COLO668 (cell line): Measurements from ENCODE around the gene ACTL9.
"Not testable (repeated sequence)": the region's sequence is repeated elsewhere in the genome, so short reads cannot be mapped to it uniquely, and the experiment has no call there.

Experiments used
- DNase-seq: peaks from one replicate; lab custom pipeline; 2025; ENCODE audit not compliant: unreplicated experiment; lab: John Stamatoyannopoulos, UW

ACTL9 gene, protein sequence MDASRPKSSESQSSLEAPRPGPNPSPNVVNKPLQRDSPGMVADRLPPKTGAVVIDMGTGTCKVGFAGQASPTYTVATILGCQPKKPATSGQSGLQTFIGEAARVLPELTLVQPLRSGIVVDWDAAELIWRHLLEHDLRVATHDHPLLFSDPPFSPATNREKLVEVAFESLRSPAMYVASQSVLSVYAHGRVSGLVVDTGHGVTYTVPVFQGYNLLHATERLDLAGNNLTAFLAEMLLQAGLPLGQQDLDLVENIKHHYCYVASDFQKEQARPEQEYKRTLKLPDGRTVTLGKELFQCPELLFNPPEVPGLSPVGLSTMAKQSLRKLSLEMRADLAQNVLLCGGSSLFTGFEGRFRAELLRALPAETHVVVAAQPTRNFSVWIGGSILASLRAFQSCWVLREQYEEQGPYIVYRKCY

DNA sequence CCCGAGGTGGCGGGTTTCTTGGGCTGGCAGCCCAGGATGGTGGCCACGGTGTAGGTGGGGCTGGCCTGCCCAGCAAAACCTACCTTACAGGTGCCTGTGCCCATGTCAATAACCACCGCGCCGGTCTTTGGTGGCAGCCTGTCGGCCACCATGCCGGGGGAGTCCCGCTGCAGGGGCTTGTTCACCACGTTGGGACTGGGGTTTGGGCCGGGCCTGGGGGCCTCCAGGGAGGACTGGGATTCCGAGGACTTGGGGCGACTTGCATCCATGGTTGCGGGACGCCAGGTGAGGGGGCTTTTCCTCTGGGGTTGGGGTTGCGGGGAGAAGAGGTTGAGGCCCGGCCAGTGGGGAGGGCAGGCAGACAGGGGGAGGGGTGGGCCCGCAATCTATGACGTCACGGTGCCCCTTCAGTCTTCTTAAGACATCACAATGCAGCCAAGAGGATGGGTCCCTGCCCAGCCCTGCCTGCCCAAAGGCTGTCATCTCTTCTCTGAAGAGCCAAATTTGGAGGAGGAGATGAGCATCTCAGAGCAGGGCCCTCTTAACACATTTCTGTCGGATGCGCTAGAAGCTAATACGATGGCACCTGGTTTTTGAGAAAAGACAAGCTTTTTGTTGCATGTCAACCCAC is at the start of gene ACTL9:
Gene ACTL9 (minus strand): TSS at position 363 of the 631 bp plus-strand sequence. CDS start 94 bp downstream, at position 269.
- no peak for DNase-seq

DNA sequence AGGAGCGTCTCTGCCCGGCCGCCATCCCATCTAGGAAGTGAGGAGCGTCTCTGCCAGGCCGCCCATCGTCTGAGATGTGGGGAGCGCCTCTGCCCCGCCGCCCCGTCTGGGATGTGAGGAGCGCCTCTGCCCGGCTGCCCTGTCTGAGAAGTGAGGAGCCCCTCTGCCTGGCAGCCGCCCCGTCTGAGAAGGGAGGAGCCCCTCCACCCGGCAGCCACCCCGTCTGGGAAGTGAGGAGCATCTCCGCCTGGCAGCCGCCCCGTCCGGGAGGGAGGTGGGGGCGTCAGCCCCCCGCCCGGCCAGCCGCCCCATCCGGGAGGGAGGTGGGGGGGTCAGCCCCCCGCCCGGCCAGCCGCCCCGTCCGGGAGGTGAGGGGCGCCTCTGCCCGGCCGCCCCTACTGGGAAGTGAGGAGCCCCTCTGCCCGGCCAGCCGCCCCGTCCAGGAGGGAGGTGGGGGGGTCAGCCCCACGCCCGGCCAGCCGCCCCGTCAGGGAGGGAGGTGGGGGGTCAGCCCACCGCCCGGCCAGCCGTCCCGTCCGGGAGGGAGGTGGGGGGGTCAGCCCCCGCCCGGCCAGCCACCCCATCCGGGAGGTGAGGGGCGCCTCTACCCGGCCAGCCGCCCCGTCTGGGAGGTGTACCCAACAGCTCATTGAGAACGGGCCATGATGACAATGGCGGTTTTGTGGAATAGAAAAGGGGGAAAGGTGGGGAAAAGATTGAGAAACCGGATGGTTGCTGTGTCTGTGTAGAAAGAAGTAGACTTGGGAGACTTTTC is 40.9 kb upstream of the ACTL9 start:
- not testable (repeated sequence) for DNase-seq

DNA sequence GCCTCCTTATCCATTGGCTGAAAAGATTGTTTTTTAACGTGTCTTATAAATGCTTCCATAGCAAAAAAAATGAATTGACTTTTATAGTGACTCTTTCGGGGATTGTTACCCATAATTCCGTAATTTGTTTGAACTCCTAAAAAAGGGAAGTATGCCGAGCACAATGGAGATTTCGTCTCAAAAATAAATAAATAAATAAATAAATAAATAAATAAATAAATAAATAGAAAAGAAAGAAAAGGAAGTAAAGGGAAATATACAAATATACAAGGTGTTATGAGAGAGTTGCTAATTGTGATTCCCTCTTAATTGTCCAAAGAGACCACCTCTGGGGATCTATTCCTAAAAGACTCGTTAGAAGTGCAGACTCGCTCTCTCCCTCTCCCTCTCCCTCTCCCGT is 39.8 kb upstream of the ACTL9 start:
- no peak for DNase-seq

DNA sequence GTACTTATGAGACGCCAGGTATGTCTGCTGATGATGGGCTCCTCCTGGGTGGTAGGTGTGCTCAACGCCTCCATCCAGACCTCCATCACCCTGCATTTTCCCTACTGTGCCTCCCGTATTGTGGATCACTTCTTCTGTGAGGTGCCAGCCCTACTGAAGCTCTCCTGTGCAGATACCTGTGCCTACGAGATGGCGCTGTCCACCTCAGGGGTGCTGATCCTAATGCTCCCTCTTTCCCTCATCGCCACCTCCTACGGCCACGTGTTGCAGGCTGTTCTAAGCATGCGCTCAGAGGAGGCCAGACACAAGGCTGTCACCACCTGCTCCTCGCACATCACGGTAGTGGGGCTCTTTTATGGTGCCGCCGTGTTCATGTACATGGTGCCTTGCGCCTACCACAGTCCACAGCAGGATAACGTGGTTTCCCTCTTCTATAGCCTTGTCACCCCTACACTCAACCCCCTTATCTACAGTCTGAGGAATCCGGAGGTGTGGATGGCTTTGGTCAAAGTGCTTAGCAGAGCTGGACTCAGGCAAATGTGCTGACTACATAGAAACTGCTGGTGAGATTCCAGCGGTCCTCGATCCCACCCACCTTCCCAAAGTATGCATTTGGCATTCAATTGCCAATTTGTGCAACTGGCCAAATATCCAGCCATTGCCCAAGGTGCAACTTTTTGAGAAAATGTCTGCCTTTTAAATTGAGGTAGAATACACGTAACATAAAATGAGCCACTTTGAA is 33.0 kb upstream of the ACTL9 start:
- no peak for DNase-seq

DNA sequence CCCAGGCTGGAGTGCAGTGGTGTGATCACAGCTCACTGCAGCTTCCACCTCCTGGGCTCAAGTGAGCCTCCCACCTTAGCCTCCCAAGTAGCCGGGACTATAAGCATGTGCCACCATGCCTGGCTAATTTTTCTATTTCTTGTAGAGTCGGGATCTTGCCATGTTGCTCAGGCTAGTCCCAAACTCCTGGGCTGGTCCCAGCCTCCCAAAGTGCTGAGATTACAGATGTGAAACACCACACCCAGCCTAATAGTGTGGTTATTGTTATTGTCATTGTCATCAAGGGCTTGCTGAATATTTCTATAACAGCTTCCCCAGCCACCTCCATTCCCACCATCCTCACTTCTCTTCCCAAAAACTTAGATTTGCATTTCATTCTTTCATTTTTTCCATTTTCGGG is 25.7 kb upstream of the ACTL9 start:
- no peak for DNase-seq

DNA sequence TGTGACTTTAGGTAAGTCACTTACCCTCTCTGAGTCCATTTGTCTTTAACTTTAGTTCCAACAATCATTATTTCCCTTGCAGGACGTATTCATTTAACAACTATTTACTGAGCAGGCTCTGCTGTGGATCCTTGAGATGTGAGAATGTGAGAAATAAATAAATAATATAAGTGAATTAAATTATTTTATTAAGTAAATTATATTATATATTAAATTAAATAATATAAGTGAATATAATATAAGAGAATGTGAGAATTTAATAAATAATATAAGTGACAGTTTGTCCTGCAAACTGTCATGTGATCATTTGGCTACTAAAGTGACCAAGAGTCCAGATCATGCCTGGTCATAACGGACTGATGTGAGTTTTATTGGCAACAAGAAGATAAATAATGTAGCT is 23.4 kb upstream of the ACTL9 start:
- no peak for DNase-seq

DNA sequence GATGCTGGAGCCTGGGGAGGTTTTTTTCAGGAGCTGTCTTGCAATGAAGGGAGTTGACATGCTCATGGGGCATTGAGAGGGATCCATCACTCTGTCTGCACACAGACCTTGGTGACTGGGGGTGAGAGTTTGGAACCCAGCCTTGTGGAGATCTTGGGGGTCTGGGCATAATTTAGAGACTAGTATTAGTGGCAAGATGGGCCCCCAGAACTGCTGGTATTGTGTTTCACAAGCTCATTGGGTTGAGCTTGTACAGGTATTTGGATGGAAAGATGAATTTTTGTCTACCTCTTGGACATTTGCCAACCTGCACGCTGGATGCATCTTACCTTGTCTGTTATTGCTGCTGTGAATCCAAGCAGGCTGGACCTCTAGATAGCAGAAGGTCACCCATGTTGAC is 22.7 kb upstream of the ACTL9 start, which contains the start of gene OR2Z1:
Gene OR2Z1 (plus strand): TSS at position 301 of the 400 bp plus-strand sequence. CDS start 9,395 bp downstream, outside the sequence.
- DNase-seq, result no peak

DNA sequence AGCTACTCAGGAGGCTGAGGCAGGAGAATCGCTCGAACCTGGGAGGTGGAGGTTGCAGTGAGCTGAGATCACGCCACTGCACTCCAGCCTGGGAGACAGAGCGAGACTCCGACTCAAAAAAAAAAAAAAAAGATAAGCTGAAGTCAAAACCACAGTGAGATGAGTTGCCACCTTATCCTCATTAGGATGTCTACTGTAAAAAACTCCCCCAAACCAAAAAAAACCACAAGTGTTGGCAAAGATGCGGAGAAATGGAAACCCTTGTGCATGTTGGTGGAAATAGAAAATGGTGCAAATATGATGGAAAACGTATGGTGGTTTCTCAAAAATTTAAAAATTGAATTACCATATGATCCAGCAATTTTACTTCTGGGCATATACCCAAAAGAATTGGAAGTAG is 11.7 kb upstream of the ACTL9 start:
- DNase-seq, result not testable (repeated sequence)

DNA sequence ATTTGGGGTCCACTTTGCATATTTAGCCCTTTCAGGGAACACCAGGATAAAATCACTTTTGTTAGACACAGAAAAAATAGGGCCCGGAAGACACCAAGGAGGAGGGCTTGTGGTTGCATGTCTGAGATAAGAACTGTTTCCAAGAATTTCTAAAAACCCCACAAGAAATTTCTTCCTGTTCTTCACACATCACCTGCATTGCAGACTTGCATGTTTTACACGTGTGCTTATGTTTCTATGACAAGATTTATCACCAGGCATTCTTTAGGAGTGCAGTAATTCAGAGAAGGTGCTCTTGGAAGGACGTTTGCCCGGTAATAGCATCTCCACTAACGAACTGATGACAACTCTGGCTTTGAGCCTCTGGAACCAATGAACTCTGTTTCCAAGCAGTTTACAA is 7.1 kb upstream of the ACTL9 start:
- DNase-seq, result no peak

DNA sequence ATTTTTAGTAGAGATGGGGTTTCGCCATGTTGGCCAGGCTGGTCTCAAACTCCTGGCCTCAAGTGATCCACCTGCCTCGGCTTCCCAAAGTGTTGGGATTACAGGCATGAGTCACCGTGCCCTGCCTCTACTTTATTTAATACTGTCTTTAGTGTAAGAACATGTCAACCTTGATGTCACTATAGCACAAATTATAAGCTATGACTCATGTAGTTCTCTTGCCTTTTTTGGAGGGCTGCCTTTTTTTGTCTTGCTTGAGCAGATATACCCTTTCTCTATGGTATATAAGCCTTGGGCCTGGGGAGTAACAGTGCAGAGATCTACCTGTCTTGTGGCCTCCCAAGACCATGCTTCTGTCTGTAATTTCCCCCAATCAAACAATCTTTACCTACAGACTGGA is 6.7 kb upstream of the ACTL9 start:
- DNase-seq, result not testable (repeated sequence)

DNA sequence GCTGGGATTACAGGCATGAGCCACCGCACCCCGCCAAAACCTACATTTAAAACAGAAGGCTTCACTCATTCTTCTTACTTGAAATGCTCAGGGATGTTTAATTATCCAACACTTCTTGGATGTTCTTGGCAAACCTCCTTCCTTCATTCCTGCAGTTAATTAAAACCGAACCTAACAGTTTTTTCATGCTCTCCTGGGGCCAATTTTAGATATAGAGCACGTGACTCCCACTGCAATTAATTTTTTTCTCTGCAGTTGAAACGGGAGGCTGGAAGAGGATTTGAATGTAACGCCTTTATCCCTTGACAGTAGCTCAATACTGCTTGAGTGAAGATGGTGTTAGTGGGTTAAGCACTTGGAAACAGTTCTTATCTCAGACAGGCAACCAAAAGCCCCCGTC is 4.6 kb upstream of the ACTL9 start:
- DNase-seq, result no peak

DNA sequence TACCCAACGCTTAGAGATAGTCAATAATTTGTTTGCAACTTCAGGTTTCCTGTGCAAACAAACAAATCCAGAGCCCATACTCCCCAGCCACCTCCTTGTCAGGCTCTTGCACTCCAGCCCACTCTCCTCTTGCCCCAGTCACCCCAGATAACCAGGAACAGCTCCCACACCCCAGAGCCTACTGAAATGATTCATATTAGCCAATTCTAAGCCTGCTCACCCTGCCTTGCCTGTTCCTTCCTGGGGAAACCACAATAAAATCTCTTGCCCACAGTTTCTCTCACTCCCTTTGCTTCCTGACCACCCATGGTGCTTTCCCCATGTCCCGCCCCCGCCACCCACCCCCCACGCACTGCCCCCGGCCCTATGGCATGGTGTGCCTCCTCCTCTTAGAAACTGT is 3.8 kb upstream of the ACTL9 start:
- no peak for DNase-seq

DNA sequence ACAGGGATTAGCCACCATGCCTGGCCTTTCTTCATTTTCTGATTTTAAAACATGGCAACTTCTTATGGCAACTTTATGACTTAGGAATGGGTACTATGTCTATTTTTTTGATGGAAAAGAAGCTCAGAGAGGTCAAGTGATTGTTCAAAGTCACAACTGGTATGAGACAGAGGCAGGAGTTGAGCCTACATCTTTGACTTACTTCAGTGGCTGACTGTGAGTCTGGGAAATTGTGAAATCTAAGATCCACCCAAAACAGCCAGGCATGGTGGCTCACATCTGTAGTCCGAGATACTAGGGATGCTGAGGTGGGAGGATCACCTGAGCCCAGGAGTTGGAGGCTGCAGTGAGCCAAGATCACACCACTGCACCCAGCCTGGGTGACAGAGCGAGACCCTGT is 2.4 kb upstream of the ACTL9 start:
- no peak for DNase-seq

DNA sequence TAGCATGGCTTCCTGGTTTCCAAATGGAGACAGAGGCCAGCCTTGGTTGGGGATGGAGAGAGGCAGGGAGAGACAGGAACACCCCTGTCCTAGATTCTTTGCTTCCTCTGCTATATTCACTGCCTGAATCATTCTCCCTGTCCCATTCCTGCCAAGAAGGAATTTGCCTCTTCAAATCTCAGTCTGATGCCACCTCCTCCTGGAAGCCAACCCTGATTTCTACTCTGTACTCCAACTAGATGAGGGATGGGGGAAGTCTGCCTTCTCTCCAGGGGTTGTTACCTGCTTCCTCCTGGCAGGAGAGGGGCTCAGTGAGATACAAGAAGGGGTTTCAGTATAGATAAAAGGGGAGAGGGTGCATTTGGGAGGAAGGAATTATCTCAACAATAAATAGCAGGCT is 1.3 kb upstream of the ACTL9 start:
- DNase-seq, result no peak

DNA sequence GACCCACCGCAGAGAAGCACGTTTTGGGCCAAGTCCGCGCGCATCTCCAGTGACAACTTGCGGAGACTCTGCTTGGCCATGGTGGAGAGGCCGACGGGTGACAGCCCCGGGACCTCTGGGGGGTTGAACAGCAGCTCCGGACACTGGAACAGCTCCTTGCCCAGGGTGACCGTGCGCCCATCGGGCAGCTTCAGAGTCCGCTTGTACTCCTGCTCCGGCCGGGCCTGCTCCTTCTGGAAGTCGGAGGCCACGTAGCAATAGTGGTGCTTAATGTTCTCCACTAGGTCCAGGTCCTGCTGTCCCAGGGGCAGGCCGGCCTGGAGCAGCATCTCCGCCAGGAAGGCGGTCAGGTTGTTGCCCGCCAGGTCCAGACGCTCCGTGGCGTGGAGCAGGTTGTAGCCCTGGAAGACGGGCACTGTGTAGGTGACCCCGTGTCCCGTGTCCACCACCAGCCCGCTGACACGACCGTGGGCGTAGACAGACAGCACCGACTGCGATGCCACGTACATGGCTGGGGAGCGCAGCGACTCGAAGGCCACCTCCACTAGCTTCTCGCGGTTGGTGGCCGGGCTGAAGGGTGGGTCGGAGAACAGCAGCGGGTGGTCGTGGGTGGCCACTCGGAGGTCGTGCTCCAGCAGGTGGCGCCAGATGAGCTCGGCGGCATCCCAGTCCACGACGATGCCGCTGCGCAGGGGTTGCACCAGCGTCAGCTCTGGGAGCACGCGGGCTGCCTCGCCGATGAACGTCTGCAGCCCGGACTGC is 743 bp downstream of the ACTL9 start:
- DNase-seq, result no peak

DNA sequence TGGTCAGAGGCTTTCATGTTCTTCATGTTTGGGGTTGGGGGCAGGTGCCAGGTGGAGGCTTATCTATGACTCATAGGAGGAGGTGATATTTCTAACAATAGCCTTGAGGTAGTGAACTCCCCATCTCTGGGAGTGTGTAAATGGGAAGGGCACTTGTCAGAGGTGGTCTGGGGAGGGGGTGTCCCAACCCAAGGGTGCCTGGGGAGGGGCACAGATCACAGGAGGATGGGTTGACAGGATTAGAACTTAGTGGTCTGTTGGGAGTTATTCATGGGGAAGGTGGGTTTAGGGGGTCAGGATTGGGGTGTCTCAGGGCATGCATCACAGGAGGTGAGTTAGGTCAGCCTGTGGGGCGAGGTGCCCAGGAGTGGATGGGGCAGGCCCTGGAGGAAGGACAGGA is 1.6 kb downstream of the ACTL9 start:
- DNase-seq, result no peak

DNA sequence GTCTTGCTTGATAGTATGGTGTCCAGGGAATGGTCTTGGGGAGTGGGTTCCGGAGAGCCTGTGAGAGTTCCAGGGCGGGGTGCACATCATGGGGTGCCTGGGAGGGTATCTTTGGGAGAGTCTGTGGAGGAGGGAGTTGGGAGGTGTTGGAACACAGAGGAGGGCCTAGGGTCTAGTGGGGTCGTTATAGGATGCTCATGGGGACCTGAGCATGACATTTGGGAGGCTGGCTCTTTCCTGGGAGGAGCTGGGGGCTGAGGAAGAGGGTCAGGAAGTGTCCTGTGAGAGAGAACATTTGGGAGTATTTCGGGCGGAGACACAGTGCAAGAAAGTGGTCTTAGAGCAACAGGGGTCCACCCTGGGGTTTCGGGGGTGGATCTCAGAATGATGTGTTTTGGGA is 2.7 kb downstream of the ACTL9 start:
- no peak for DNase-seq

DNA sequence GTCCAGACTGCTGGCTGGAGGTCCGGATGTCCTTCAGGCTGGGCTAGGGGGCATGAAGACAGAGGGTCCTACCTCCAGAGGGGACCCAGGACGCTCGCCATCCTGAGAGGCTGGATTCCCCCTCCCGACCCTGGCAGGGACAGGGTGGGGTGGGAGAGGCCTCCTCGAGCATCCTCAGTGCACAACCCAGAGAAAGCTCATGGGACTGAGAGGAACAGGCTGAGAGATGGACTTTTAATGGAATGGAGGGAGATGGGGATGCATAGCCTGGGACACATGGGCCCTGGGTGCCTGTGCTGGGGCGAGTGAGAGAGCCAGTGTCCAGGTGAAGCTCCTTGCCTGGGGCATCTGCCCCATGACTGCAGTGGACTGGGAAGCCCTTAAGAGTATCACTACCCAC is 3.1 kb downstream of the ACTL9 start:
- no peak for DNase-seq

DNA sequence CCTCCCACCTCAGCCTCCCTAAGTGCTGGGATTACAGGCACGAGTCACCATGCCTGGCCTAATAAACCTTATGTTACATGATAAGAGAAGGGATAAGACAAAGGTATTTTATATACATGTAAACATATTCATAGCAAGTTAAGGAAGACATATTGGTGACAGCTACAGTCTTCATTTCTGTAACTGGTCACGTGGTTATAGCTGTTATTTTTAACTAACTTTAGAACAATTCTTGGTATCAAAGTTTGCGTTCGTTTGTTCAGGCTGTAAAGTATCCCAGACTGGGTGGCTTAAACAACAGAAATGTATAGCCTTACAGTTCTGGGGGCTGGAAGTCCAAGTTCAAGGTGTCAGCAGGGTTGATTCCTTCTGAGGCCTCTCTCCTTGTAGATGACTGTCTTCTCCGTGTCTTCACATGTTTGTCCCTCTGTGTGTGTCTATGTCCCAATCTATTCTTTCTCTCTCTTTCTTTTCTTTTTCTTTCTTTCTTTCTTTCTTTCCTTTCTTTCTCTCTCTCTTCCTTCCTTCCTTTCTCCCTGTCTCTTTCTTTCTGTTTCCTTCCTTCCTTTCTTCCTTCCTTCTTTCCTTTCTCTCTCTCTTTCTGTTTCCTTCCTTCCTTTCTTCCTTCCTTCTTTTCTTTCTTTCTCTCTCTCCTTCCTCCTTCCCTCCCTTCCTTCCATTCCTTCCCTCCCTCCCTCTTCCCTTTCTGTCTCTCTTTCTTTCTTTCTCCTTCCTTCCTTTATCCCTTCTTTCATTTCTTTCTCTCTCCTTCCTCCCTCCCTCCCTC is 7.6 kb downstream of the ACTL9 start:
- no peak for DNase-seq

DNA sequence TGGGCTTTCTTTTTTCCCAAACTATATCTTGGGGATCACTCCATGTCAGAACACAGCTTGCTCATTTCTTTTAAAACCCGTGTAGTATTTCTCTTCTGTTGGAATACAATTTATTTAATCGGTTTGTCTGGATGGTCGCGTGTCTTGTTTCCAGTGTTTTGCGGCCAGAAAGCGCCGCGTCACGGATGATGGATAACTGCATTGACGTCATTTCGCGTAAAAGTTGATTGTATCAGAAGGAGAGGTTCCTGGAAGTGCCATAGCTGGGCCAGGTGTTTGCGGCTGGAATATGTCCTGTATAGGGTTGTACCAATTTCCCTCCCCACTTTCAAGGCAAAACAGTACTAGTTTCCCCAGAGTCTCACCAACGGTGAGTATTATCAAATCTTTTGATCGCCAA is 9.7 kb downstream of the ACTL9 start:
- no peak for DNase-seq
